Naive thymus-derived CD4-positive, alpha-beta T cell (primary cell): Measurements from ENCODE around the gene SRPK1. TPM values are rescaled to one million over a fixed set of nuclear protein-coding genes. Genes with fewer than 3 reads are reported as not detected.

Experiments used
- ATAC-seq: fragments of 150-1000 bp; cut with Tn5 transposase; 2 replicates; pipeline ENCODE4 v1.10.0; 2021; ENCODE audit warnings: mild to moderate bottlenecking, moderate library complexity
- CTCF ChIA-PET: fragments of 350-600 bp; sonication (Branson Sonifier 250); formaldehyde crosslinking; loops from one replicate; lab custom pipeline; 2021; ENCODE audit warnings: antibody characterized with exemption; lab: Charles Lee
- POLR2A ChIA-PET: fragments of 350-600 bp; sonication (Branson Sonifier 250); formaldehyde crosslinking; loops from one replicate; lab custom pipeline; 2021; ENCODE audit warnings: antibody characterized with exemption, inconsistent platforms; lab: Charles Lee
- DNase-seq, 9 donors: peaks; one replicate each; pipeline versions ENCODE4 v3.0.0 to v3.0.0-alpha.2; 2020 to 2022; ENCODE audit warnings: mixed read lengths in 1 of 9
- H3K27ac ChIP-seq: one replicate; pipeline ENCODE4 v1.7.0; 2013; ENCODE audit warnings: mild to moderate bottlenecking, low read depth, low read length, moderate library complexity
- H3K27me3 ChIP-seq, 2 donors: one replicate each; pipeline ENCODE4 v1.7.0; 2013; ENCODE audit warnings: low read length in 2 of 2, mild to moderate bottlenecking in 2 of 2, moderate library complexity in 2 of 2; ENCODE audit not compliant: control insufficient read depth in 2 of 2, insufficient read depth in 2 of 2
- H3K36me3 ChIP-seq, 3 experiments: 1 replicate in 2 of 3; 2 replicates in 1 of 3; pipeline ENCODE4 v1.7.0; 2013; ENCODE audit warnings: low read length in 3 of 3, mild to moderate bottlenecking in 3 of 3, moderate library complexity in 1 of 3; ENCODE audit not compliant: insufficient read depth in 3 of 3, control insufficient read depth in 2 of 3
- H3K4me1 ChIP-seq, 2 donors: one replicate each; pipeline ENCODE4 v1.7.0; 2013; ENCODE audit warnings: low read length in 2 of 2, mild to moderate bottlenecking in 2 of 2, moderate library complexity in 1 of 2; ENCODE audit not compliant: control insufficient read depth in 2 of 2, insufficient read depth in 2 of 2
- H3K4me3 ChIP-seq: 2 replicates; pipeline ENCODE4 v1.7.0; 2013; ENCODE audit warnings: mild to moderate bottlenecking, low read length
- H3K9me3 ChIP-seq, 3 experiments: 1 replicate in 2 of 3; 2 replicates in 1 of 3; pipeline ENCODE4 v1.7.0; 2013; ENCODE audit warnings: low read length in 3 of 3; ENCODE audit not compliant: control insufficient read depth in 2 of 3
- H3K27ac Mint-ChIP-seq, 9 donors: one replicate each; pipeline ENCODE4 v1.8.0; 2020 to 2022; ENCODE audit warnings: mixed read lengths in 9 of 9, mild to moderate bottlenecking in 8 of 9, moderate library complexity in 5 of 9, inconsistent platforms in 2 of 9
- H3K27me3 Mint-ChIP-seq, 5 donors: one replicate each; pipeline ENCODE4 v1.8.0; 2021 to 2022; ENCODE audit warnings: mixed read lengths in 5 of 5, mild to moderate bottlenecking in 1 of 5
- H3K36me3 Mint-ChIP-seq, 5 donors: one replicate each; pipeline ENCODE4 v1.8.0; 2020 to 2022; ENCODE audit warnings: mixed read lengths in 5 of 5, mild to moderate bottlenecking in 3 of 5, inconsistent platforms in 1 of 5
- H3K4me1 Mint-ChIP-seq, 7 donors: one replicate each; pipeline ENCODE4 v1.8.0; 2020 to 2022; ENCODE audit warnings: mixed read lengths in 7 of 7, mild to moderate bottlenecking in 3 of 7, inconsistent platforms in 1 of 7
- H3K4me3 Mint-ChIP-seq, 10 donors: one replicate each; pipeline ENCODE4 v1.8.0; 2020 to 2022; ENCODE audit warnings: mild to moderate bottlenecking in 10 of 10, mixed read lengths in 10 of 10, moderate library complexity in 6 of 10, inconsistent platforms in 2 of 10
- H3K9me3 Mint-ChIP-seq, 11 donors: one replicate each; pipeline ENCODE4 v1.8.0; 2020 to 2022; ENCODE audit warnings: mixed read lengths in 11 of 11, mild to moderate bottlenecking in 4 of 11, inconsistent platforms in 1 of 11, moderate library complexity in 1 of 11
- intact Hi-C, 2 donors: fragments of 100-400 bp; cut with micrococcal nuclease; formaldehyde crosslinking; loops; one replicate each; pipeline ENCODE4 v1.15.1; 2023
- polyA plus RNA-seq, 2 donors: library from polyadenylated mRNA; unstranded; fragments of 300-500 nt; fragmentation: Illumina TruSeq; gene quantifications; one replicate each; pipeline ENCODE4 v1.2.3, GENCODE V29; 2021
- total RNA-seq, 6 experiments: library from RNA in 5 of 6; stranded (reverse) in 5 of 6; gene quantifications; 1 replicate in 5 of 6; 2 replicates in 1 of 6; pipeline ENCODE4 v1.2.3 and lab custom pipeline; 2021 to 2026

Gene SRPK1
- total and polyA plus RNA-seq, 7 experiments from 2014 or later: 29.1 to 80.9 (median 42.1) TPM

- Histone ChIP-seq H3K36me3 (no peaks in the 10 kb centered on the region), H3K4me1 (no peaks in the 10 kb centered on the region), H3K27ac (no peak overlapping the region), H3K27me3 (no peaks in the 10 kb centered on the region), H3K9me3 (no peaks in the 10 kb centered on the region), H3K4me3 (no peak overlapping the region)
- Mint-ChIP-seq H3K4me3 (no peak overlapping the region), H3K27ac (no peak overlapping the region), H3K36me3 (peaks cover 0 to 5% (median 0%) of the 10 kb centered on the region in 5 donors), H3K9me3 (peaks cover 0 to 4% (median 0%) of the 10 kb centered on the region in 11 donors), H3K27me3 (peaks cover 2 to 23% (median 17%) of the 10 kb centered on the region in 5 donors), H3K4me1 (peaks cover 0 to 1% (median 0%) of the 10 kb centered on the region in 7 donors)
- DNase-seq (no peak), ATAC-seq (no peak)
- POLR2A ChIA-PET: interaction anchor here (0.6 kb wide), 1 partner anchor 576 kb away, joined by 3 read pairs; the partner anchor contains the start of gene ETV7
- CTCF ChIA-PET: no interaction called here
- intact Hi-C loops: no loop called here
Measured at GRCh38 chr6:35810971-35811698, 109.8 kb downstream of the SRPK1 start.

- CTCF ChIA-PET: no interaction called here
- intact Hi-C loops: no loop called here
- no peak for ATAC-seq
- Histone ChIP-seq H3K27ac (no peak overlapping the region), H3K4me3 (no peak overlapping the region), H3K9me3 (no peaks in the 10 kb centered on the region), H3K4me1 (no peaks in the 10 kb centered on the region), H3K27me3 (peaks cover 0 to 2% of the 10 kb centered on the region in 2 donors), H3K36me3 (no peaks in the 10 kb centered on the region)
- H3K27ac Mint-ChIP-seq: no peak overlapping the region
- peaks cover 0 to 5% (median 0%) of the 10 kb centered on the region in 5 donors for H3K36me3 Mint-ChIP-seq
- peaks cover 0 to 4% (median 0%) of the 10 kb centered on the region in 11 donors for H3K9me3 Mint-ChIP-seq
- POLR2A ChIA-PET: no interaction called here
- peaks cover 0 to 8% (median 5%) of the 10 kb centered on the region in 7 donors for H3K4me1 Mint-ChIP-seq
- no peak overlapping the region for H3K4me3 Mint-ChIP-seq
- H3K27me3 Mint-ChIP-seq: peaks cover 6 to 31% (median 25%) of the 10 kb centered on the region in 5 donors
- DNase-seq: no peak
Measured at GRCh38 chr6:35809809-35810208, 111.1 kb downstream of the SRPK1 start.

- Mint-ChIP-seq H3K27me3 (peaks cover 6 to 31% (median 27%) of the 10 kb centered on the region in 5 donors), H3K9me3 (peaks cover 0 to 5% (median 0%) of the 10 kb centered on the region in 11 donors), H3K27ac (no peak overlapping the region), H3K4me1 (peaks cover 0 to 10% (median 7%) of the 10 kb centered on the region in 7 donors), H3K4me3 (no peak overlapping the region), H3K36me3 (peaks cover 0 to 5% (median 0%) of the 10 kb centered on the region in 5 donors)
- Histone ChIP-seq H3K27me3 (peaks cover 0 to 2% of the 10 kb centered on the region in 2 donors), H3K4me1 (no peaks in the 10 kb centered on the region), H3K4me3 (no peak overlapping the region), H3K27ac (no peak overlapping the region), H3K9me3 (no peaks in the 10 kb centered on the region), H3K36me3 (no peaks in the 10 kb centered on the region)
- intact Hi-C loops: no loop called here
- ChIA-PET POLR2A (no interaction called here), CTCF (interaction anchor here (0.6 kb wide), 1 partner anchor 360 kb away, joined by 3 read pairs; no protein-coding TSS in a partner anchor)
- DNase-seq (no peak), ATAC-seq (no peak)
Measured at GRCh38 chr6:35808688-35809087, 112.2 kb downstream of the SRPK1 start.

- peaks cover 0 to 10% (median 5%) of the 10 kb centered on the region in 7 donors for H3K4me1 Mint-ChIP-seq
- H3K9me3 ChIP-seq: no peaks in the 10 kb centered on the region
- peak within 1 kb of the TSS in 6 of 10 donors; percentile 7 to 72 (median 39) for H3K4me3 Mint-ChIP-seq
- peak; percentile 14 to 85 (median 50) for DNase-seq
- peaks cover 0 to 5% (median 2%) of the 10 kb centered on the region in 11 donors for H3K9me3 Mint-ChIP-seq
- no peaks in the 10 kb centered on the region for H3K4me1 ChIP-seq
- H3K27me3 ChIP-seq: peaks cover 0 to 2% of the 10 kb centered on the region in 2 donors
- peaks cover 11 to 30% (median 27%) of the 10 kb centered on the region in 5 donors for H3K27me3 Mint-ChIP-seq
- no peaks in the 10 kb centered on the region for H3K36me3 ChIP-seq
- H3K4me3 ChIP-seq: no peak within 1 kb of the TSS
- no peak within 1 kb of the TSS for H3K27ac ChIP-seq
- ChIA-PET CTCF (no interaction called here), POLR2A (no interaction called here)
- H3K27ac Mint-ChIP-seq: peak within 1 kb of the TSS in 1 of 9 donors; percentile 59
- peaks cover 0 to 5% (median 0%) of the 10 kb centered on the region in 5 donors for H3K36me3 Mint-ChIP-seq
- intact Hi-C loops: no loop called here
- ATAC-seq: peak; percentile 79
Measured at GRCh38 chr6:35804996-35805736, 115.7 kb downstream of the SRPK1 start, which contains the start of gene LHFPL5. TSS of gene LHFPL5 (plus strand) at chr6:35805352. CDS start at chr6:35805671, 319 bp downstream.

- Histone ChIP-seq H3K4me1 (no peaks in the 10 kb centered on the region), H3K4me3 (no peak overlapping the region), H3K36me3 (no peaks in the 10 kb centered on the region), H3K27me3 (peaks cover 0 to 2% of the 10 kb centered on the region in 2 donors), H3K27ac (no peak overlapping the region), H3K9me3 (no peaks in the 10 kb centered on the region)
- ChIA-PET POLR2A (no interaction called here), CTCF (no interaction called here)
- H3K36me3 Mint-ChIP-seq: no peaks in the 10 kb centered on the region
- no peak for ATAC-seq
- no peak overlapping the region for H3K27ac Mint-ChIP-seq
- no peak for DNase-seq
- no peak overlapping the region for H3K4me3 Mint-ChIP-seq
- peaks cover 0 to 10% (median 5%) of the 10 kb centered on the region in 7 donors for H3K4me1 Mint-ChIP-seq
- H3K27me3 Mint-ChIP-seq: peaks cover 2 to 14% (median 11%) of the 10 kb centered on the region in 5 donors
- H3K9me3 Mint-ChIP-seq: peaks cover 0 to 4% (median 0%) of the 10 kb centered on the region in 11 donors
- intact Hi-C loops: no loop called here
Measured at GRCh38 chr6:35801148-35801547, 119.8 kb downstream of the SRPK1 start.

GRCh38 chr6:35798706-35799105, 122.2 kb downstream of the SRPK1 start:
- POLR2A ChIA-PET: no interaction called here
- CTCF ChIA-PET: interaction anchor here (0.6 kb wide), 1 partner anchor 211 kb away, joined by 3 read pairs; no protein-coding TSS in a partner anchor
- no peak for DNase-seq
- Mint-ChIP-seq H3K27me3 (peaks cover 0 to 10% (median 5%) of the 10 kb centered on the region in 5 donors), H3K4me1 (peaks cover 0 to 2% (median 0%) of the 10 kb centered on the region in 7 donors), H3K9me3 (peaks cover 0 to 2% (median 0%) of the 10 kb centered on the region in 11 donors), H3K4me3 (no peak overlapping the region), H3K36me3 (no peaks in the 10 kb centered on the region), H3K27ac (no peak overlapping the region)
- no peak for ATAC-seq
- Histone ChIP-seq H3K4me3 (no peak overlapping the region), H3K27me3 (no peaks in the 10 kb centered on the region), H3K9me3 (no peaks in the 10 kb centered on the region), H3K27ac (no peak overlapping the region), H3K36me3 (no peaks in the 10 kb centered on the region), H3K4me1 (no peaks in the 10 kb centered on the region)
- intact Hi-C loops: no loop called here
